Right lobe of liver (tissue), 6 donors: Measurements from ENCODE around the gene PAM16. TPM values are rescaled to one million over a fixed set of nuclear protein-coding genes. Genes with fewer than 3 reads are reported as not detected.
A peak's percentile ranks its signal among the peaks of the same experiment; 100 is the strongest.

Experiments
- ATAC-seq, 4 donors: fragments of 200-7000 bp; cut with Tn5 transposase; one replicate each; pipeline ENCODE4 v1.9.1; 2020; ENCODE audit warnings: mild to moderate bottlenecking in 4 of 4, moderate library complexity in 4 of 4
- DNase-seq, 3 donors: peaks; one replicate each; pipeline ENCODE4 v3.0.0-alpha.2; 2020
- H3K27ac ChIP-seq, 3 donors: fragments of 200-600 bp; one replicate each; pipeline ENCODE4 v1.8.0; 2022
- H3K27me3 ChIP-seq, 2 donors: fragments of 200-600 bp; one replicate each; pipeline ENCODE4 v1.8.0; 2022
- H3K36me3 ChIP-seq, 4 donors: fragments of 200-600 bp; sonication (generic) in 1 of 4; one replicate each; pipeline versions ENCODE4 v1.5.1 to v1.8.0; 2017 to 2022; ENCODE audit warnings: control low read depth in 1 of 4
- H3K4me1 ChIP-seq, 4 donors: fragments of 200-600 bp; sonication (generic) in 1 of 4; one replicate each; pipeline versions ENCODE4 v1.5.1 to v1.8.0; 2017 to 2022; ENCODE audit warnings: control low read depth in 1 of 4
- H3K4me3 ChIP-seq, 3 donors: fragments of 200-600 bp; one replicate each; pipeline ENCODE4 v1.8.0; 2022
- H3K9me3 ChIP-seq, 4 donors: fragments of 200-600 bp; sonication (generic) in 1 of 4; one replicate each; pipeline versions ENCODE4 v1.5.1 to v1.8.0; 2017 to 2022; ENCODE audit warnings: control low read depth in 1 of 4
- POLR2A ChIP-seq: fragments of 450-650 bp; IDR thresholded peaks from one replicate; pipeline ENCODE4 v1.6.1; 2017; ENCODE audit warnings: antibody characterized with exemption, mild to moderate bottlenecking
- WGBS: methylation state at CpG from one replicate; pipeline ENCODE4 v1.1.6; 2018; ENCODE audit warnings: low coverage, low lambda C conversion rate; ENCODE audit not compliant: insufficient coverage; ENCODE audit errors: missing lambda C conversion rate; 5-methylcytosine and 5-hydroxymethylcytosine counted together
- intact Hi-C, 2 donors: fragments of 100-400 bp; cut with DNase I; formaldehyde crosslinking; loops; one replicate each; pipeline versions ENCODE4 v1.11.2 to v1.14.1; 2022
- total RNA-seq, 6 experiments: library from RNA; depleted of rRNA in 2 of 6; stranded (reverse); fragments of >200 nt in 2 of 6; fragmentation: NEBNext Ultra II Directional in 3 of 6; extraction: Animal tissue kit (Norgen Biotek cat#: 25700) in 3 of 6; gene quantifications; one replicate each; pipeline versions ENCODE4 v1.1.0 to v1.2.4, GENCODE V29; 2016 to 2023
- TF ChIP-seq, protein P1 (sequence below), 4 donors: fragments of 200-600 bp in 3 of 4; fragments of 450-650 bp in 1 of 4; IDR thresholded peaks; one replicate each; pipeline versions ENCODE4 v1.5.1 to v1.8.0; 2016 to 2022; ENCODE audit warnings: antibody characterized with exemption in 4 of 4, mild to moderate bottlenecking in 2 of 4
- donor health status: DM: no; HTN: yes; CAD: no.
- donor health status: DM: no; HTN: no; CAD: no.
- donor health status: DM: no; HTN: no; CAD: no.
- donor health status: DM: no; HTN: yes; CAD: no.
- donor health status: DM: no; HTN: yes; CAD: no.

PAM16 gene
- total RNA-seq, 6 experiments from 2014 or later = 27.9 to 45.9 (median 32.8) TPM

DNA sequence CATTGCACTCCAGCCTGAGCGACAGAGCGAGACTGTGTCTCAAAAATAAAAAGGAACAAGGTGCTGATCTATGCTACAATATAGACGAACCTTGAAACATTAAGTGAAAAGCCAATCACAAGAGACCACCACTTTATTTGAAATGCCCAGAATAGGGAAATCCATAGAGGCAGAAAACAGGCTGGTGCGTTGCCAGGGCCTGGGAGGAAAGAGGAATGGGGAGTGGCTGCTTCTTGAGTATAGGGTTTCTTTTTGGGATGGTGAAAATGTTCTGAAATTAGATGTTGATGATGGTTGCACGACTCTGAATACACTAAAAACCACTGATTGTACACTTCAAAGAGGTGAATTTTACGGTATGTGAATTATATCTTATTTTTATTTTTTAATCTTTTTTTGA, 55.5 kb downstream of the PAM16 start:
- ATAC-seq = no peak
- TF ChIP-seq, protein P1, sequence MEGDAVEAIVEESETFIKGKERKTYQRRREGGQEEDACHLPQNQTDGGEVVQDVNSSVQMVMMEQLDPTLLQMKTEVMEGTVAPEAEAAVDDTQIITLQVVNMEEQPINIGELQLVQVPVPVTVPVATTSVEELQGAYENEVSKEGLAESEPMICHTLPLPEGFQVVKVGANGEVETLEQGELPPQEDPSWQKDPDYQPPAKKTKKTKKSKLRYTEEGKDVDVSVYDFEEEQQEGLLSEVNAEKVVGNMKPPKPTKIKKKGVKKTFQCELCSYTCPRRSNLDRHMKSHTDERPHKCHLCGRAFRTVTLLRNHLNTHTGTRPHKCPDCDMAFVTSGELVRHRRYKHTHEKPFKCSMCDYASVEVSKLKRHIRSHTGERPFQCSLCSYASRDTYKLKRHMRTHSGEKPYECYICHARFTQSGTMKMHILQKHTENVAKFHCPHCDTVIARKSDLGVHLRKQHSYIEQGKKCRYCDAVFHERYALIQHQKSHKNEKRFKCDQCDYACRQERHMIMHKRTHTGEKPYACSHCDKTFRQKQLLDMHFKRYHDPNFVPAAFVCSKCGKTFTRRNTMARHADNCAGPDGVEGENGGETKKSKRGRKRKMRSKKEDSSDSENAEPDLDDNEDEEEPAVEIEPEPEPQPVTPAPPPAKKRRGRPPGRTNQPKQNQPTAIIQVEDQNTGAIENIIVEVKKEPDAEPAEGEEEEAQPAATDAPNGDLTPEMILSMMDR (IDR thresholded peaks at IDR 0.05) = no peak
- TF ChIP-seq POLR2A = no peak
- H3K27me3 ChIP-seq = no peaks in the 10 kb centered on the region
- intact Hi-C loops = no loop called here
- no peak for DNase-seq
- no peaks in the 10 kb centered on the region for H3K9me3 ChIP-seq
- no peak overlapping the region for H3K27ac ChIP-seq
- H3K4me3 ChIP-seq = no peak overlapping the region
- H3K4me1 ChIP-seq = peaks cover 0 to 3% (median under 1%) of the 10 kb centered on the region in 4 donors
- 86% methylated on average over 6 of the region's 6 CpGs for WGBS
- no peaks in the 10 kb centered on the region for H3K36me3 ChIP-seq

DNA sequence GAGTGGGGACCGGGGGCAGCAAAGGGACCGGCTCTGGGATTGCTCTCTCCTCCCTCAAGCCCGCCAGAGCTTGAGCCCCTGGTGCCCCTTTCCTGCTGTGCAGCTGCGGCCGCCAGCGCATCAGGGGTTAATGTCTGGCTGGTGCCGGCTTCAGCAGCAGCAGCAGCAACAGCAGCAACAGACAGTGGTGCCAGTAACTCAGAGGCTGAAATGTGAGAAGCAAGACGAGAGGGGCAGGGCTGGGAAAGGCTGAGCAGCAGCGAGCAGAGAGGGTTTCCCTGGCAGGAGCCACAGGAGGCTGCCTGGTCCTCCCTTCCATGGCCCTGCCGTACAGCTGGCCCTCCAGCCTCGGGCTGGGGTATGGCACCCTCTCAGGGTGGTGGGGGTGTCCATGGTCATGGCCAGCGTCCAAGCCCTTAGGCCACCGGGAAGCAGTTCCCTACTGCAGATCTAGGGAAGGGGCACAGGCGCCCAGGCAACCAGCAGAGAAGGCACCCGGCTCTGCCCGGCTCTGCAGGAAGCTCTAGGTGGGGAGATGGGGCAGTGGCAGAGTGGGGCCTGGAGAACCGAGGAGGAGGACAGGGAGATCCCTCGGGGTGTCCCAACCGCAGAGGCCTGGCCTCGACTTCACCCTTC, 57.2 kb downstream of the PAM16 start:
- DNase-seq (no peak), ATAC-seq (peak; percentile 7 to 40 (median 20))
- Histone ChIP-seq H3K36me3 (no peaks in the 10 kb centered on the region), H3K4me1 (peaks cover 0 to 10% (median 4%) of the 10 kb centered on the region in 4 donors), H3K27me3 (no peaks in the 10 kb centered on the region), H3K9me3 (no peaks in the 10 kb centered on the region), H3K27ac (no peak overlapping the region), H3K4me3 (no peak overlapping the region)
- TF ChIP-seq, protein P1 (IDR thresholded peaks at IDR 0.05) = no peak
- TF ChIP-seq POLR2A = no peak
- WGBS = 5% methylated on average over 4 of the region's 20 CpGs
- intact Hi-C loops = no loop called here

DNA sequence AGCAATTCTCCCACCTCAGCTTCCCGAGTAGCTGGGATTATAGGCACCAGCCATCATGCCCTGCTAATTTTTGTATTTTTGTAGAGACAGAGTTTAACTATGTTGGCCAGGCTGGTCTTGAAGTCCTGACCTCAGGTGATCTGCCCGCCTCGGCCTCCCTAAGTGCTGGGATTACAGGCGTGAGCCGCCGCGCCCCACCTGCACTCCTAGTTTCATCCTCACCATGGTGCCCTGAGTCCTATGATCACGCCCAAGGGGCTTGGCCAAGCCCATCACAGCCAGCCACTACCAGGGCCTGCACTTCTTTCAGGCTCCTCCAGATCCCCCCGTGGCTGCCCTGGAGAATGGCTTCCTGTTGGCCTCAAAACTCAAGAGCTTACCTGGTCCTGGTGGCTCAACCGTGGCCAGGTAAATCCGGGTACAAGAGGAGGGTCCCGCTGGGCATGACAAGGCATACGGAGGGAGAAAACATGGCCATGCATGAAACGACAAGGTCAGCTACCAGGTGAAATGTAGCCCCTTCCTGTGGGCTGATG, 57.9 kb downstream of the PAM16 start:
- 61% methylated on average over 5 of the region's 14 CpGs for WGBS
- no peaks in the 10 kb centered on the region for H3K27me3 ChIP-seq
- H3K27ac ChIP-seq = no peak overlapping the region
- no peak overlapping the region for H3K4me3 ChIP-seq
- no peaks in the 10 kb centered on the region for H3K9me3 ChIP-seq
- H3K36me3 ChIP-seq = no peaks in the 10 kb centered on the region
- intact Hi-C loops = no loop called here
- peaks cover 0 to 10% (median 5%) of the 10 kb centered on the region in 4 donors for H3K4me1 ChIP-seq
- TF ChIP-seq, protein P1 (IDR thresholded peaks at IDR 0.05) = no peak
- no peak for TF ChIP-seq POLR2A
- ATAC-seq (no peak), DNase-seq (no peak)

DNA sequence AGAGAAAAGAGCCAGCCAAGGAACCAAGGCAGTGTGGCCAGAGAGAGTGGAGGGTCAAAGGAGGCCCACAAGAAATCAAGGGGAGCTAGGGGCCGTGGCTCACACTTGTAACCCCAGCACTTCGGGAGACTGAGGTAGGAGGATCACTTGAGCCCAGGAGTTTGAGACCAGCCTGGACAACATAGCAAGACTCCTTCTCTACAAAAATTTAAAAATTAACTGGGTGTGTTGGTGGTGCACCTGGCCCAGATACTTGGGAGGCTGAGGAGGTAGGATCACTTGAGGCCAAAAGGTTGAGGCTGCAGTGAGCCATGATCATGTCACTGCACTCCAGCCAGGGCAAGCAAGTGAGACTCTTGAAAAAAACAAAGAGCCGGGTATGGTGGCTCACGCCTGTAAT, 59.4 kb downstream of the PAM16 start:
- H3K4me3 ChIP-seq = no peak overlapping the region
- ATAC-seq (no peak), DNase-seq (no peak)
- no peak overlapping the region for H3K27ac ChIP-seq
- no peaks in the 10 kb centered on the region for H3K36me3 ChIP-seq
- H3K4me1 ChIP-seq = peaks cover 0 to 18% (median 5%) of the 10 kb centered on the region in 4 donors
- H3K27me3 ChIP-seq = no peaks in the 10 kb centered on the region
- no peaks in the 10 kb centered on the region for H3K9me3 ChIP-seq
- intact Hi-C loops = no loop called here
- TF ChIP-seq, protein P1 (IDR thresholded peaks at IDR 0.05) = no peak
- no peak for TF ChIP-seq POLR2A
- WGBS = 90% methylated on average over 2 of the region's 4 CpGs

Other genes starting within 250 kb of the PAM16 start
- 10 to 100 TPM; 17.3 to 41.5 (median 25.6) TPM for gene ADCY9, start 234.9 kb downstream of the PAM16 start, total RNA-seq
- gene SRL, start 109.2 kb downstream of the PAM16 start, total RNA-seq = under 1 TPM; 0.18 to 0.62 (median 0.28) TPM
- 1 to 10 TPM; 2.6 to 5.8 (median 3.7) TPM for gene TFAP4, start 78.3 kb downstream of the PAM16 start, total RNA-seq
- 1 to 10 TPM in 5 of 6 experiments, under 1 TPM in 1; 0.79 to 2.6 (median 1.4) TPM for gene GLIS2, start 35.3 kb downstream of the PAM16 start, total RNA-seq
- gene VASN, start 20.5 kb upstream of the PAM16 start, total RNA-seq = 10 to 100 TPM; 13.5 to 22.9 (median 16.8) TPM
- 10 to 100 TPM in 5 of 6 experiments, 1 to 10 TPM in 1; 7.8 to 22.9 (median 13.3) TPM for gene CORO7, start 65.3 kb upstream of the PAM16 start, total RNA-seq
- gene DNAJA3, start 74.5 kb upstream of the PAM16 start, total RNA-seq = 100 to 1,000 TPM in 2 of 6 experiments, 10 to 100 TPM in 4; 36.4 to 110 (median 49.0) TPM
- 10 to 100 TPM; 19.9 to 44.0 (median 35.5) TPM for gene NMRAL1, start 123.3 kb upstream of the PAM16 start, total RNA-seq
- gene HMOX2, start 125.1 kb upstream of the PAM16 start, total RNA-seq = 10 to 100 TPM; 39.7 to 74.7 (median 55.4) TPM
- gene CDIP1, start 187.5 kb upstream of the PAM16 start, total RNA-seq = 10 to 100 TPM; 15.7 to 23.2 (median 18.4) TPM
- gene C16orf96, start 205.0 kb upstream of the PAM16 start, total RNA-seq = under 1 TPM in 5 of 6 experiments, not detected in 1; 0.06 to 0.24 (median 0.16) TPM